SKM-1 (cell line): ENCODE results near the gene CATSPERD.

Experiments
- DNase-seq: peaks from one replicate; lab custom pipeline; 2025; ENCODE audit not compliant: unreplicated experiment; lab: John Stamatoyannopoulos, UW

CATSPERD gene

DNA sequence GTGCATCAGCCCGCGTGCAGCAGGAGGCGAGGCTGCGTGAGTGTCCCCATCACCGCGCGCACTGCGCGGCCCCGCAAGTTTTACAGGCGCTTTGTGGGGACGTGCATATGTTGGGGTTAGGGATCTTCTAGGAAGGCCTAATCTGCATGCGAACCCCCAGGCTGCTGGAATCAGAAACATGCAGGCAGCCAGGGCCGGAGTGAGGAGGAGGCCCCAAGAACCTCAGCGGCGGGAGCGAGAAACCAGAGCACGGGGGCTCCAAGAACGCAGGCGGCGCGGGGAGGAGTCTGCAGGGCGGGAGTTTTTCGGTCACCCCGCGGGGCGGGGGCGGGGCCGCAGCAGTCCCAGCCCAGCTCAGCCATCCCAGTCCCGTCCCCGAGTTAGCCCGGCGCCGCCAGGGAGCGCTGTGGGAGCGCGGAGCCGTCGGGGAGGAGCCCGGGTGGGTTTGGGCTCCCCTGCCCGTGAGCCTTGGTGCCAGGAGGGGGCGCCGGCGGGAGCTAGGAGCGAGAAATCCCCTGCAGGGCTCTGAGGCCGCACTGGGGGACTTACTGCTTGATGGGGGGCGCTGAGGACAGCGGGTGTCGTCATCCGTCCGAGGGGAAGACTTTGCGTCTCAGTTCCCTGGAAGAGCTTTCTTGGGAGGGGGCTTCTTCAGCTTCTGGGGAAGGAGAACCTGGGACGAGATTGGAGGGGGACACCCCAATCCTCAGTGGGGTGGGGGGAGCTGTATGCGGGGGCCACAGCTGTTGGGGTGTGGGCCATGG is 83.5 kb downstream of the CATSPERD start:
- peak; percentile 85 for DNase-seq

DNA sequence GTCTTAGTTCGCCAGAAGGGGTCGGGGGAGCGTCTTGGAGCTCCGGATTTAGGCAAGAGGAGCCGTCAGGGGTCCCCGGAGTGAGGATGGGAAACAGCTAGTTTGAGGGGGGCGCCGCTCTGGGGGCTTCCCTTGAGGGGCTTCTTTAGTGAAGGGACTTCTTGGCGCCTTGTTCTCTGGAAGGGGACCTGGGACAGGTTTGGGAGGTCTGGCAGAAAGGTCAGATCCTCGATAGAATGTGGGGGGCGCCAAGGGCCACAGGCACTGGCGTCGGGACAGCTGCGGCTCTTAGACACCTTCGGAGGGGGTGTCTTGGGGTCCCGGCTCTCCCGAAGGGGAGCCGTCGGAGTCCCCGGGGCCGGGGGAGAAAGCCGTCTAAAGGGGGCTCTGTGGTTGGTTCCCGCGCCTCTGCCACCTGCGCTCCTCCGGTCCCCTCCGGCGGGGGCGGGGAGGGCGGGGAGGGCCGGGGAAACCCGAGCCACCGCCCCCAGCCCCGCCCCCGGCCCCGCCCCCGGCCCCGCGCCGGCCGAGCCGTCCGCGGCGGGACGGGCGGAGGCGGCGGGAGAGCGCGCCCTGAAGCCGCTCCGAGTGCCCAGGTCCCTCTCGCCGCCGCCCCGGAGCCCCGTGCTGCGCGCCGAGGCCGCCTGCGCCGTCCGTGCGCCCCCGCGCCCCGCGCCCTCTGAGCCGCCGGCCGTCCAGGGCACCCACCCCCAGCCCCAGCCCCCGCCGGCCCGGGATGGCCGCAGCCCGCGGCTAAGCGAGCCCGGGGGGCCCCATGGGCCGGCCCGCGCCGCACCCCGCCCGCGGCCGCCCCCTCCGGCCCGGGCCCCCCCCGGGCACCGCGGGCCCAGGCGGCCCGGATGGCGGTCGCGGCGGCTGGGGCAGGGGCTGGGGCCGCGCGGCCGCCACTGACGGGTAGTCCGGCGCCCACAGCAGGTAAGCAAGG is 84.4 kb downstream of the CATSPERD start, which contains the start of gene NRTN:
Gene NRTN (plus strand): TSS at position 552 of the 946 bp plus-strand sequence. CDS start 19,099 bp downstream, outside the sequence.
- no peak for DNase-seq

DNA sequence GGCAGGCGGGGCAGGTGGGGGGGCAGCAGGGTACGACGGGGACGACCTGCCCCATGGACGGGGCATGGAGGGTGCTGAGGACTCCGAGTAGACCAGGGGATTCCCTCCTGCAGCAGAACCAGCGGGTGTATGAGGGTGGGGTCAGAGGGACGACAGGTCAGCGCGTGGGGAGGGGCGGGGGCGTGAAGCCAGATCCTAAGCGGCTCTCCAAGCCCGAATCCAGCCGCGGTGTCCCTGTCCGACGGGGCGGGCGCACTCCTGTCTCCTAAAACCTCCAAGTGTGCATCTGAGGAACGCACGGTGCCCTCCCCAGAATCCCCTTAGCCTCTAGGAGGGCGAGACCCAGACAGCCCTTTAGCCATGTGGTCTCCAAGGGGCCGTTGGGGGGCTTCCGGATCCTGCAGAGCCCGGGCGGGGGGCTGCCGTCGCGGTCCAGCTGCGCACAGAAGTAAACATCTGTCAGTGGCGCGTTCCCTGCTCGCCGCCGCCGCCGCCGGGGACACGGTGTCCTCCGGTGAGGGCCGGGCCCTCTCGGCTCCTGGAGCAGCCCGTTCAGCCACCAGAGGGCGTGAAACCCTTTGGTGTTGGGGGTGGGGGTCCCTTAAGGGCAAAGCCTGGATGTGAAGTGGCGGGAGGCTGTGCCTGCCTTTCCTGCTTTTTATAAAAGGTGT is 85.2 kb downstream of the CATSPERD start:
- DNase-seq = peak; percentile 51

DNA sequence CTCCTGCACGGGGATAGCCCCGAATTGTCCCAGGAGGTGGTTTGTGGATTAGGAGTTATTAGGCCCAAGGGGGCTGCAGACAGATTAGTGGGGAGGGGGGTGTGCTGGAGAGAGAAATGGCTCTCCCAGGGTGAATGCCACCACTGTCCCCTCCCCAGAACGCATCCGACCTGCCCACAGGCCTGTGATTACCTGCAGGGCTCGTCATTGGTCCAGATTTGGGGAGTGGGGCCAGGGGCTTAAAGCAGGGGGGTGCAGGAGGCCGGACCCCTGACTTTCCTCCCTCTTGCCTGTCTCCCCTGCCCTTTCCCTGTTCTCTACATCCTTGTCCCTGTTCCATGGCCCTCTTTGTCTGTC is 85.7 kb downstream of the CATSPERD start:
- DNase-seq = no peak

- DNase-seq = no peak
Observed at GRCh38 chr19:5806905-5807304, 86.5 kb downstream of the CATSPERD start.

- no peak for DNase-seq
Observed at GRCh38 chr19:5808120-5808816, 87.8 kb downstream of the CATSPERD start.

DNA sequence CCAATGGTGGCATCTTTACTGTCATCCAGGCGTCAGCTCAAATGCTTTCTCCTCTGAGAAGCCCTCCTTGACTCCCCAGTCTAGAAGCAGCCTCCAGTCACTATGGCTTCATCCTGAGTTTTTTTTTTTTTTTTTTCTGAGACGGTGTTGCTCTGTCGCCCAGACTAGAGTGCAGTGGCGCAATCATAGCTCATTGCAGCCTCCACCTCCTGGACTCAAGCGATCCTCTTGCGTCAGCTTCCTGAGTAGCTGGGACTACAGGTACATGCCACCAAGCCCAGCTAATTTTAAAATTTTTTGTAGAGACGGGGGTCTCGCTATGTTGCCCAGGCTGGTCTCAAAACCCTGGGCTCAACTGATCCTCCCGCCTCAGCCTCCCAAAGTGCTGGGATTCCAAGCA is 88.6 kb downstream of the CATSPERD start:
- peak; percentile 12 for DNase-seq

DNA sequence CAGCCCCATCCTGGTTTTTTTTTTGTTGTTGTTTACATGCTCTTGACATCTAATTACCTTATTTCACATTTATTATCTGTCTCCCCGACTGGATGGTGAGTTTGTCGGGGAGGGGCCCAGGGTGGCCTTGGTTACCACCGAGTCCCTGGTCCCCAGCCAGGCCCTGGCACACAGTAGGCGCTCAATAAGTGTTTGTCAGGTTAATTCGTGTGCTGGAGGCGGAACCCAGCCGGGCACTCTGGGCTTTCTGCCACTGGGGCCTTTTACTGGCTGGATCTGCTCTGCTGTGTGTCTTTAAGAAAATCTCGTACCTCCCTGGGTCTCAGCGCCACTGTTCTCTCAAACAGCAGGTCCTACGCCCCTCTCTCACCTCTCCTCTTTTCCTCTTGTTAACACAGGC is 89.0 kb downstream of the CATSPERD start:
- no peak for DNase-seq

GRCh38 chr19:5811117-5811516 is 90.7 kb downstream of the CATSPERD start:
- no peak for DNase-seq

DNA sequence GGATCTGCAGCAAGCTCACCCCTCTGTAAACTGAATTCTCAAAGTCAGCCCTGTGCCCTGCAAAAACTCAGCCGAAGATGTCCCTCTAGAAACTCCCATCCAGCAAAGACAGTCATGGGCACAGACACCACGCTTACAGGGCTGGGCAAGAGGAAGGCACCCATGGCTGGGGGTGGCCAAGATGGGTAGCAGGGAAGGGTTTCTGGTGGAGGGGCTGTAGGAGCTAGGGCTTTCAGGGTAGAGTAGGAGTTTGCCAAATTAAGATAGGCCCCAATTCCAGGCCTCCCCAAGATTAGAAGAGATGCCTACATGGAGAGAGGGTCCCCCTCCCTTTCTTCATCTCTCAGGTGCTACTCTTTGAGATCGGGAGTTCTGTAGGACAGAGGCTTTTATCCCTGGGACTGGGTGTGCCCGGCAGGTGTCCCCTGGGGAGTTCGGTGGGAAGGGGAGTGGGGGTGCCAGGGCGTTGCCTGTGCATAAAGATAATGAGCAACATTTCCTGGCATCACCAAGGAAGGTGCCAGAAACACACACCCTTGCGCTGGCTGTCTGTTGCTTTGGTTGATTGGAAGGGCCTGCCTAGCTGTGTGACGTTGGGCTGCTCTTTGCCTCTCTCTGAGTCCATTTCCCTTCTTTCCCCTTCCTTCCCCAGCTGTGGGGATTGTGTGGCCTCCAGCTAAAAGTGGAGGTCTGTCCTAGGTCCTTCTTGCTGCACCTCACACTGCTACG is 93.8 kb downstream of the CATSPERD start:
- DNase-seq = no peak

GRCh38 chr19:5814852-5815246 is 94.4 kb downstream of the CATSPERD start:
- DNase-seq = no peak

DNA sequence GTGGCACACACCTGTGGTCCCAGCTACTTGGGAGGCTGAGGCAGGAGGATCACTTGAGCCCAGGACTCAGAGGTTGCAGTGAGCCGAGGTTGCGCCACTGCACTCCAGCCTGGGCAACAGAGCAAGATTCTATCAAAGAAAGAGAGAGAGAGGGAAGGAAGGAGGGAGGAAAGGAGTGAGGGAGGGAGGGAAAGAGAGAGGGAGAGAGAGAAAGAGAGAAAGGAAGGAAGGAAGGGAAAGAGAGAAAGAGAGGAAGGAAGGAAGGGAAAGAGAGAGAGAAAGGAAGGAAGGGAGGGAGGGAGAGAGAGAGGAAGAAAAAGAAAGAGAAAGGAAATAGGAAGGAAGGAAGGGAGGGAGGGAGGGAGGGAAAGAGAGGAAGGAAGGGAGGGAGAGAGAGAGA is 96.8 kb downstream of the CATSPERD start:
- DNase-seq = no peak

DNA sequence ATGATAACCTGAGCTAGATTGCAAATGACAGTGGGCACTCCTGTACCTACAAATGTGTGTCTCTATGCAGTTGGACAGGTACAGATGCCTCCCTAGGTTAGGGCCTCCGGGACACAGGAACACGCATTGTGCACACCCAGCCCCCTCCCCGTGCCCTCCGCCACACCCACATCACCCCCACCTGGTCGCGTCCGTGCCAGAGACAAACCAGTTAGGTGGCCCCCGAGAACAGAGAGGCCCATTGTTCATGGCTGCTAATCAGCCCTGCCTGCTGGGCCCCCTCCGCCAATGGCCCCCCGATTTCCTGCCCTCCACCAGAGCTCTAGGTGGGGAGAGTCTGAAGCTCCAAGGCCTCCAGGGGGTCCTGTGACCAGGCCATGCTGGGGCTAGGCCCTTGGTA is 98.2 kb downstream of the CATSPERD start:
- DNase-seq = no peak

DNA sequence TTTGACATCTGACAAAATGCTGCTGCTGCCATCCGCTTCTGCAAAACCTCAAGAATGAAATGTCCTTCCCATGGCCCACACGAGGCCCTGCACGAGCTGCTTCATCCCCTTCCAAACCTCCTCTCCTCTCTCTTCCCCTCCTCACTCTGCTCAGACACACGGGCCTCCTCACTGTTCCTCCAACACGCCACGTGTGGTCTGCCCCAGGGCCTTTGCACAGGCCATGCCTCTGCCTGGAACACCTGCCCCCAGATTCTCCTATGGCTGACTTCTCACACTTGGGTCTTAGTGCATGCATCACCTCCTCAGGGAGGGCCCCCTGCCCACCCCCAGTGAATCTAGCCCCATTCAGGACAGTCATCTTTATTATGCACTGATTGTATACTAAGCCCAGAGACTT is 100.3 kb downstream of the CATSPERD start:
- no peak for DNase-seq

DNA sequence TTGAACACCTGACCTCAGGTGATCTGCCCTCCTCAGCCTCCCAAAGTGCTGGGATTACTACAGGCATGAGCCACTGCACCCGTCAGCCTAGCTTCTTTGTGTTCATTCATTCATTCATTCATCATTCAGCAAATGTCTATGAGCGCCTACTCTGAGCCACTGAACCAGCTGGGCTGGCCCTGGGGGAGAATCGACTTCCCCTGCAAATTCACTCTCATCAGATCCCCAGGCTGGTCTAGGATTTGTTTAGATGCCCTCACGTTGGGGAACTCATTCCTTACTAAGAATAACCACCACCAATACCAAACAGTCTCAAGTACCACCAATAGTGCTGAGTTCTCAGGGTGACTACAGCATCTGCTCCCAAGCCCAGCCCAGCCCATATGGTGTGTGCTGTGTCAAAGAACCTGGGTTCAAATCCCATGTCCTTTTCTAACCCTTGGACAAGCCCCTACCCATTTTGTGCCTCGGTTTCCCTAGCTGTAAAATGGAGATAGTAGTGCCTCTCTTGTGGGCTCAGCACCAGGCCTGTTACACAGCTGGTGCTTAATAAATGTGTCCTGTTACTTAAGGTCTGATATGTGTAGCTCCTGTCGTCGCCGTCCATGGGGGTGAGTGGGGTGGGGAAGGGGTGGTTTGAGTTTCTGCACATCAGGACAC is 101.2 kb downstream of the CATSPERD start:
- no peak for DNase-seq

DNA sequence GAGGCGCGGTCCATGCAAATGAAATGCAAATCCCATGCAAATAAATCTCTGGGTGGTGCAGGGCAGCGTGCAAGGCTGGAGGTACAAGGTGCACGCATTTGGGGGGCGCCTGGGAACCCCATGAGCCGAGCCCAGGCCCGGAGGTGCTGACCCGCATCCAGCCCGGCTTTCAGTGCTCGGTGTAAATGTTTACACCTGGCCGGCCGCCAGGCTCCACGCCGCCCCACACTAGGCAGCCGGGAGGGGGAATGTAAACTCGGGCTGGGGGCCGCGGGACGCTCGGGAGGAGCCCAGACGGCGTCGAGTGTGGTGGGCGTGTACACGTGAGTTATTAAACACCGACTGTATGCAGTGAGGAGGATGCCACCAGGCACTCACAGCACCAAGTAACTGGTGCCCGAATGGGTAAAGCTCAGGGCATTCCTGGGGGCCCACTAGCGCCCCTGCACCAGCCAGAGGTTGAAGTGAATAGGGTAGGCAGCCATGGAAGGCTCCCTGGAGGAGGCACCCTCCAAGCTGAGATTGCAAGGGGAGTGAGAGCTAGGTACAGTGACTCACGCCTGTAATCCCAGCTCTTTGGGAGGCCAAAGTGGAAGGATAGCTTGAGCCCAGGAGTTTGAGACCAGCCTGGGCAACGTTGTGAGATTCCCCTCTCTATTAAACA is 101.9 kb downstream of the CATSPERD start:
- no peak for DNase-seq

DNA sequence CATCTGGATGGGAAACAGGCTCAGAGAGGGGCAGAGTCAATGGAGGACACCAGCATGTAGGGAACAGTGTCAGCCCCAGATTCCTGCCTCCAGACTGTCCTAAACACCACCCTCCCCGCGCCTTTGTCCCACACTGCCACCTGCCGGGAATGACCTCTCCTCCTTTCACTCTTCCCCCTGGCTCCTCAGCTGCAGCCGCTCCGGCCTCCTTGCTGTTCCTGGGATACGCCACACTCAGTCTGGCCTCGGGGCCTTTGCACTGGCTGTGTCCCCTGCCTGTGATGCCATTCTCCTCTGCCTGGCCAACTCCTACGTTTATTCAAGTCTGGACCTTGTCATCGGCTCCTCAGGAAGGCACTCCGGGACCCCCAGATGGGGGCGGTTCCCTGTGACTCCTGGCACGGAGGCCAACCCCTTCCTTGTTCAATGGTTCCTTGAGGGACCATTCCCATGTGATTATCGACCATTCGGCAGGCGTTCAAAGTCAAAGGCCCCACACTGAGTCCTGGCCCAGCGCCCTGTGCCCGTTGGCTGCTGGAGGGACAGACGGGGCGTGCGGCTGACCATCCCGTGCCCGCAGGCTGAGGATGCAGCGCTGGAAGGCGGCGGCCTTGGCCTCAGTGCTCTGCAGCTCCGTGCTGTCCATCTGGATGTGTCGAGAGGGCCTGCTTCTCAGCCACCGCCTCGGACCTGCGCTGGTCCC is 103.3 kb downstream of the CATSPERD start:
- no peak for DNase-seq

GRCh38 chr19:5824751-5825150 is 104.3 kb downstream of the CATSPERD start:
- DNase-seq = no peak

- DNase-seq = no peak
Observed at GRCh38 chr19:5825178-5825577, 104.7 kb downstream of the CATSPERD start.
